H1 (cell line): ENCODE results near the gene IL10RA.

Source experiments
- BACH1 ChIP-seq: IDR thresholded peaks from 2 replicates; pipeline ENCODE4 v1.6.1; 2012; ENCODE audit warnings: low read length, improper control_type of control experiment
- CBX8 ChIP-seq: fragments of 300-800, 300-1000 bp; sonication (generic); IDR thresholded peaks from 2 replicates; pipeline ENCODE4 v1.7.1; 2016; ENCODE audit warnings: low read depth, low read length, borderline replicate concordance
- CHD7 ChIP-seq: fragments of 300-600 bp; sonication (generic); IDR thresholded peaks from 2 replicates; pipeline ENCODE4 v1.7.1; 2012; ENCODE audit warnings: low read length, moderate library complexity, mild to moderate bottlenecking, inconsistent platforms; ENCODE audit not compliant: insufficient replicate concordance
- CTCF ChIP-seq, 3 experiments: IDR thresholded peaks; 1 replicate in 2 of 3; 2 replicates in 1 of 3; pipeline versions ENCODE4 v1.5.1 to v1.6.1; 2011; ENCODE audit warnings: low read length in 3 of 3, mild to moderate bottlenecking in 3 of 3, inconsistent platforms in 2 of 3, low read depth in 1 of 3, moderate library complexity in 1 of 3; ENCODE audit not compliant: insufficient read depth in 1 of 3; ENCODE audit errors: control extremely low read depth in 1 of 3
- EP300 ChIP-seq, 2 experiments: IDR thresholded peaks; 1 replicate in 1 of 2; 2 replicates in 1 of 2; pipeline ENCODE4 v1.6.1; 2011 to 2012; ENCODE audit warnings: low read depth in 2 of 2, low read length in 2 of 2, mild to moderate bottlenecking in 2 of 2, borderline replicate concordance in 1 of 2, inconsistent platforms in 1 of 2, moderate library complexity in 1 of 2
- EZH2 ChIP-seq: fragments of 200-600 bp; sonication (generic); IDR thresholded peaks from 2 replicates; pipeline ENCODE4 v1.7.1; 2012; ENCODE audit warnings: low read depth, mild to moderate bottlenecking, moderate library complexity, low read length, inconsistent platforms; ENCODE audit not compliant: severe bottlenecking
- KDM4A ChIP-seq: IDR thresholded peaks from one replicate; pipeline ENCODE4 v1.7.1; 2012; ENCODE audit warnings: low read depth, mild to moderate bottlenecking, moderate library complexity, low read length, inconsistent platforms; ENCODE audit not compliant: severe bottlenecking
- POLR2A ChIP-seq, 2 experiments: IDR thresholded peaks; 1 replicate in 1 of 2; 2 replicates in 1 of 2; pipeline ENCODE4 v1.6.1; 2011; ENCODE audit warnings: low read depth in 2 of 2, low read length in 2 of 2, mild to moderate bottlenecking in 2 of 2; ENCODE audit errors: control extremely low read depth in 1 of 2
- POLR2AphosphoS5 ChIP-seq: IDR thresholded peaks from 2 replicates; pipeline ENCODE4 v1.6.1; 2011; ENCODE audit warnings: low read depth, low read length
- RAD21 ChIP-seq, 2 experiments: IDR thresholded peaks in 1 of 2; conservative IDR thresholded peaks in 1 of 2; 2 replicates each; pipeline ENCODE4 v1.6.1; 2011; ENCODE audit warnings: low read depth in 2 of 2, low read length in 2 of 2, improper control_type of control experiment in 1 of 2, inconsistent platforms in 1 of 2, mild to moderate bottlenecking in 1 of 2, moderate library complexity in 1 of 2
- SP4 ChIP-seq: IDR thresholded peaks from 2 replicates; pipeline ENCODE4 v1.6.1; 2012; ENCODE audit warnings: low read length, inconsistent platforms

GRCh38 chr11:118017111-118017510 is 30.9 kb downstream of the IL10RA start:
- TF ChIP-seq POLR2A (IDR thresholded peaks at IDR 0.05; ENCODE audit: control extremely low read depth in 1 of 2, low read depth in 2 of 2, low read length in 2 of 2) = no peak
- TF ChIP-seq BACH1 = no peak
- TF ChIP-seq KDM4A = no peak
- no peak for TF ChIP-seq POLR2AphosphoS5
- TF ChIP-seq CTCF (IDR thresholded peaks at IDR 0.05; ENCODE audit: control extremely low read depth in 1 of 3, insufficient read depth in 1 of 3, low read depth in 1 of 3, low read length in 3 of 3) = no peak
- TF ChIP-seq EP300 (IDR thresholded peaks at IDR 0.05; ENCODE audit: borderline replicate concordance in 1 of 2, low read depth in 2 of 2, low read length in 2 of 2) = no peak
- no peak for TF ChIP-seq SP4
- no peak for TF ChIP-seq EZH2
- TF ChIP-seq CHD7 = no peak
- no peak for TF ChIP-seq CBX8
- no peak for TF ChIP-seq RAD21 (IDR thresholded peaks at IDR 0.05 in 1 of 2, conservative IDR thresholded peaks at IDR 0.05 in 1 of 2; ENCODE audit: low read depth in 2 of 2, low read length in 2 of 2)
